DND-41 (cell line): ENCODE measurements around the gene THOC7.

Experiments used
- ATAC-seq: fragments of 200-7000 bp; cut with Tn5 transposase; 3 replicates; pipeline ENCODE4 v1.9.1; 2021; ENCODE audit warnings: low read depth; ENCODE audit not compliant: insufficient read depth
- DNase-seq: peaks from one replicate; pipeline ENCODE4 v3.0.0-alpha.2; 2020
- H2AFZ ChIP-seq: 2 replicates; pipeline ENCODE4 v1.6.0; 2012; ENCODE audit warnings: low read depth, low read length
- H3K27ac ChIP-seq: 2 replicates; pipeline ENCODE4 v1.5.1; 2012; ENCODE audit warnings: low read length, inconsistent platforms
- H3K27me3 ChIP-seq: fragments of 200-600 bp; sonication (generic); 2 replicates; pipeline ENCODE4 v1.6.0; 2012; ENCODE audit warnings: low read length, mild to moderate bottlenecking, inconsistent platforms; ENCODE audit not compliant: insufficient read depth, poor library complexity
- H3K36me3 ChIP-seq: 2 replicates; pipeline ENCODE4 v1.5.1; 2012; ENCODE audit warnings: low read length, inconsistent platforms; ENCODE audit not compliant: insufficient read depth
- H3K4me1 ChIP-seq: 2 replicates; pipeline ENCODE4 v1.5.1; 2012; ENCODE audit warnings: mild to moderate bottlenecking, low read length; ENCODE audit not compliant: insufficient read depth
- H3K4me2 ChIP-seq: 2 replicates; pipeline ENCODE4 v1.6.0; 2012; ENCODE audit warnings: mild to moderate bottlenecking, moderate library complexity, low read length, inconsistent platforms; ENCODE audit not compliant: insufficient read depth
- H3K4me3 ChIP-seq, 2 experiments: fragments of 200-600 bp in 1 of 2; shearing (Covaris generic) in 1 of 2; 2 replicates each; pipeline ENCODE4 v1.5.1; 2012 to 2016; ENCODE audit warnings: inconsistent platforms in 2 of 2, low read length in 2 of 2, mild to moderate bottlenecking in 2 of 2, low read depth in 1 of 2, moderate library complexity in 1 of 2
- H3K79me2 ChIP-seq: 2 replicates; pipeline ENCODE4 v1.6.0; 2012; ENCODE audit warnings: low read length, inconsistent platforms; ENCODE audit not compliant: insufficient read depth
- H3K9ac ChIP-seq: 2 replicates; pipeline ENCODE4 v1.6.0; 2012; ENCODE audit warnings: low read depth, mild to moderate bottlenecking, inconsistent platforms, low read length, moderate library complexity
- H3K9me3 ChIP-seq: 2 replicates; pipeline ENCODE4 v1.5.1; 2012; ENCODE audit warnings: low read length, moderate library complexity, mild to moderate bottlenecking, inconsistent platforms; ENCODE audit not compliant: insufficient read depth, severe bottlenecking
- H4K20me1 ChIP-seq: 2 replicates; pipeline ENCODE4 v1.6.0; 2012; ENCODE audit warnings: low read length; ENCODE audit not compliant: insufficient read depth
- EZH2 ChIP-seq: IDR thresholded peaks from 3 replicates; pipeline ENCODE4 v1.6.1; 2012; ENCODE audit warnings: borderline replicate concordance, low read depth, mild to moderate bottlenecking, moderate library complexity, low read length, inconsistent platforms; ENCODE audit not compliant: severe bottlenecking
- TF ChIP-seq, protein P1 (sequence below): IDR thresholded peaks from 2 replicates; pipeline ENCODE4 v1.5.1; 2012; ENCODE audit warnings: borderline replicate concordance, low read length, moderate library complexity, mild to moderate bottlenecking; ENCODE audit not compliant: poor library complexity, severe bottlenecking; ENCODE audit errors: extremely low read depth

THOC7 gene

DNA sequence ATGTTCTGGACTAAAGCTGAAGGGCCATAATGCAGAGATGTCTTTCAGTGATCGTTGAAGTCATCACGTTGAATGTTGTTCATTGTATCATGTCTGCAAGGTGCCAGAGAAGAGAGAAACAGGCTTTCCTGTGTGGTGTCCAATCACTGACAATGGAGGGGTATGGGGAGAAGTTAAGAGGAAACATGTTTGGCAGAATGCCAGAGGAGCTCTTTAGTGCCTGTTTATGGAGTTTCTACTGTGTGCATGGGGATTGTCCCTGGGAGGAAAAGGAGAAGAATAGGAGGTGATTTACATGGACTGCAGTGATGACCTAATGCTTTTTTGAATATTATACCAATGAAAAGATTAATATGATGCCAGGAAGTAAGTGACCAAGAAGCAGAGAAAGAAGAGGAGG is 36.9 kb upstream of the THOC7 start:
- no peaks in the 10 kb centered on the region for H3K9me3 ChIP-seq
- H3K27ac ChIP-seq: no peak overlapping the region
- H3K4me2 ChIP-seq: no peak overlapping the region
- H4K20me1 ChIP-seq: peaks cover 21% of the 10 kb centered on the region
- no peak overlapping the region for H3K9ac ChIP-seq
- no peaks in the 10 kb centered on the region for H3K4me1 ChIP-seq
- peaks cover 50% of the 10 kb centered on the region for H3K36me3 ChIP-seq
- no peaks in the 10 kb centered on the region for H3K27me3 ChIP-seq
- TF ChIP-seq EZH2: no peak
- TF ChIP-seq, protein P1, sequence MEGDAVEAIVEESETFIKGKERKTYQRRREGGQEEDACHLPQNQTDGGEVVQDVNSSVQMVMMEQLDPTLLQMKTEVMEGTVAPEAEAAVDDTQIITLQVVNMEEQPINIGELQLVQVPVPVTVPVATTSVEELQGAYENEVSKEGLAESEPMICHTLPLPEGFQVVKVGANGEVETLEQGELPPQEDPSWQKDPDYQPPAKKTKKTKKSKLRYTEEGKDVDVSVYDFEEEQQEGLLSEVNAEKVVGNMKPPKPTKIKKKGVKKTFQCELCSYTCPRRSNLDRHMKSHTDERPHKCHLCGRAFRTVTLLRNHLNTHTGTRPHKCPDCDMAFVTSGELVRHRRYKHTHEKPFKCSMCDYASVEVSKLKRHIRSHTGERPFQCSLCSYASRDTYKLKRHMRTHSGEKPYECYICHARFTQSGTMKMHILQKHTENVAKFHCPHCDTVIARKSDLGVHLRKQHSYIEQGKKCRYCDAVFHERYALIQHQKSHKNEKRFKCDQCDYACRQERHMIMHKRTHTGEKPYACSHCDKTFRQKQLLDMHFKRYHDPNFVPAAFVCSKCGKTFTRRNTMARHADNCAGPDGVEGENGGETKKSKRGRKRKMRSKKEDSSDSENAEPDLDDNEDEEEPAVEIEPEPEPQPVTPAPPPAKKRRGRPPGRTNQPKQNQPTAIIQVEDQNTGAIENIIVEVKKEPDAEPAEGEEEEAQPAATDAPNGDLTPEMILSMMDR: no peak
- no peak overlapping the region for H3K4me3 ChIP-seq
- peaks cover 55% of the 10 kb centered on the region for H3K79me2 ChIP-seq
- no peak for ATAC-seq
- H2AFZ ChIP-seq: no peak overlapping the region
- DNase-seq: no peak

- Histone ChIP-seq H4K20me1 (peaks cover 22% of the 10 kb centered on the region), H2AFZ (no peak overlapping the region), H3K36me3 (peaks cover 50% of the 10 kb centered on the region), H3K27ac (no peak overlapping the region), H3K4me2 (no peak overlapping the region), H3K4me1 (no peaks in the 10 kb centered on the region), H3K9ac (no peak overlapping the region), H3K4me3 (no peak overlapping the region), H3K27me3 (no peaks in the 10 kb centered on the region), H3K9me3 (no peaks in the 10 kb centered on the region), H3K79me2 (peaks cover 58% of the 10 kb centered on the region)
- DNase-seq (no peak), ATAC-seq (no peak)
- TF ChIP-seq, protein P1: no peak
- TF ChIP-seq EZH2: no peak
Measured at GRCh38 chr3:63900010-63900409, 36.4 kb upstream of the THOC7 start.

GRCh38 chr3:63896332-63897030 is 32.9 kb upstream of the THOC7 start:
- Histone ChIP-seq H3K36me3 (peaks cover 33% of the 10 kb centered on the region), H3K79me2 (peaks cover 74% of the 10 kb centered on the region)
- no peak for ATAC-seq

More at GRCh38 chr3:63896332-63897030, 32.9 kb upstream of the THOC7 start:
- Histone ChIP-seq H4K20me1 (peaks cover 35% of the 10 kb centered on the region), H3K27ac (no peak overlapping the region), H3K9ac (no peak overlapping the region), H3K4me1 (no peaks in the 10 kb centered on the region), H2AFZ (no peak overlapping the region), H3K4me3 (no peak overlapping the region), H3K4me2 (no peak overlapping the region), H3K9me3 (no peaks in the 10 kb centered on the region), H3K27me3 (no peaks in the 10 kb centered on the region)
- TF ChIP-seq EZH2: no peak
- TF ChIP-seq, protein P1: no peak
- DNase-seq: no peak
